Immature natural killer cell (primary cell): ENCODE data around the gene TRIO. TPM values are rescaled to one million over a fixed set of nuclear protein-coding genes. Genes with fewer than 3 reads are reported as not detected.

ENCODE experiments used
- DNase-seq, 3 donors: peaks; one replicate each; pipeline ENCODE4 v3.0.0; 2022; ENCODE audit warnings: mixed read lengths in 1 of 3
- H3K27ac Mint-ChIP-seq, 6 donors: one replicate each; pipeline ENCODE4 v1.8.0; 2020; ENCODE audit warnings: mixed read lengths in 6 of 6, mild to moderate bottlenecking in 5 of 6, inconsistent platforms in 4 of 6, moderate library complexity in 3 of 6
- H3K27me3 Mint-ChIP-seq, 3 donors: one replicate each; pipeline ENCODE4 v1.8.0; 2020 to 2021; ENCODE audit warnings: low read depth in 3 of 3, mild to moderate bottlenecking in 3 of 3, mixed read lengths in 3 of 3, moderate library complexity in 3 of 3, inconsistent platforms in 1 of 3
- H3K36me3 Mint-ChIP-seq, 3 donors: one replicate each; pipeline ENCODE4 v1.8.0; 2020; ENCODE audit warnings: mixed read lengths in 3 of 3, inconsistent platforms in 2 of 3, mild to moderate bottlenecking in 2 of 3
- H3K4me1 Mint-ChIP-seq, 2 donors: one replicate each; pipeline ENCODE4 v1.8.0; 2020; ENCODE audit warnings: inconsistent platforms in 2 of 2, mild to moderate bottlenecking in 2 of 2, mixed read lengths in 2 of 2, moderate library complexity in 1 of 2
- H3K4me3 Mint-ChIP-seq, 5 donors: one replicate each; pipeline ENCODE4 v1.8.0; 2020; ENCODE audit warnings: mild to moderate bottlenecking in 5 of 5, mixed read lengths in 5 of 5, inconsistent platforms in 3 of 5, moderate library complexity in 3 of 5
- H3K9me3 Mint-ChIP-seq, 6 donors: one replicate each; pipeline ENCODE4 v1.8.0; 2020; ENCODE audit warnings: mild to moderate bottlenecking in 6 of 6, mixed read lengths in 6 of 6, inconsistent platforms in 4 of 6, moderate library complexity in 3 of 6
- polyA plus RNA-seq, 3 donors: library from polyadenylated mRNA; unstranded; fragments of 300-500 nt; fragmentation: Illumina TruSeq; gene quantifications; one replicate each; pipeline ENCODE4 v1.2.3, GENCODE V29; 2021

The TRIO gene
- polyA plus RNA-seq, 3 donors from 2014 or later, result 0.70 to 2.3 (median 1.2) TPM

DNA sequence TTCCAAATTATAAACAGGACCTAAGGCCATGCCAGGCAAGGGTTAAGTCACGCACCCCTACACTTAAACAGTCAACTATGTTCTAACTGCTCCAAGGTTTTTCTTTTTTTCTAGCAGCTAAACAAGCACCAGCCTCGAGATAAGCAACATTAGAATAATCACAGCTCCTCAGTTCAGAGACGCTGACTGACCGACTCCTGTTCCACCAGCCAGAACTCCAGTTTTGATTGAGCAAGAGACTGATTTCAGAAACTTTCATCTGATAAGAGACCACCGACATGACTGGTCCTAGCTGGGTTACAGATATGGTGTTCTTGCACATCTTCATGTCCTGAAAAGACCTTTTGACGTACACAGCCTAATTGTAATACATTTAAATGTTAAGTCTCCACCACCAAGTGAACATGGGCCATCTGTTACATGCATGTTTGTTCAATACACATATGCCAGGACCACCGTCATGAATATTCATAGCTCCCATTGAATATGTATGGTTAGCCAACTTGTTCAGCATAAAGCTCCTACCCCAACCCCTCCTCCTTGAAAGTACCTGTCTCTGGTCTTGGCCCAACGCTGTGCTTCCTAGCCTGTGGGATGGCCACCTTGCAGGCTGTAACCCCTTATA is 414.8 kb downstream of the TRIO start:
- Mint-ChIP-seq H3K4me1 (peaks cover 32 to 35% of the 10 kb centered on the region in 2 donors), H3K27me3 (peaks cover 0 to 10% (median 2%) of the 10 kb centered on the region in 3 donors), H3K27ac (no peak overlapping the region), H3K36me3 (no peaks in the 10 kb centered on the region), H3K9me3 (no peaks in the 10 kb centered on the region), H3K4me3 (peak overlapping the region in 2 of 5 donors; percentile 18 to 30)
- no peak for DNase-seq

Other genes starting within 250 kb of the TRIO start
- gene DNAH5, start 198.7 kb upstream of the TRIO start, polyA plus RNA-seq, result not detected